ENCODE results near the gene VPS4A. TPM values are rescaled to one million over a fixed set of nuclear protein-coding genes. Genes with fewer than 3 reads are reported as not detected.
A peak's percentile ranks its signal among the peaks of the same experiment; 100 is the strongest.

VPS4A gene
- 10 to 100 TPM; 27.8 to 48.6 (median 32.9) TPM for total RNA-seq

DNA sequence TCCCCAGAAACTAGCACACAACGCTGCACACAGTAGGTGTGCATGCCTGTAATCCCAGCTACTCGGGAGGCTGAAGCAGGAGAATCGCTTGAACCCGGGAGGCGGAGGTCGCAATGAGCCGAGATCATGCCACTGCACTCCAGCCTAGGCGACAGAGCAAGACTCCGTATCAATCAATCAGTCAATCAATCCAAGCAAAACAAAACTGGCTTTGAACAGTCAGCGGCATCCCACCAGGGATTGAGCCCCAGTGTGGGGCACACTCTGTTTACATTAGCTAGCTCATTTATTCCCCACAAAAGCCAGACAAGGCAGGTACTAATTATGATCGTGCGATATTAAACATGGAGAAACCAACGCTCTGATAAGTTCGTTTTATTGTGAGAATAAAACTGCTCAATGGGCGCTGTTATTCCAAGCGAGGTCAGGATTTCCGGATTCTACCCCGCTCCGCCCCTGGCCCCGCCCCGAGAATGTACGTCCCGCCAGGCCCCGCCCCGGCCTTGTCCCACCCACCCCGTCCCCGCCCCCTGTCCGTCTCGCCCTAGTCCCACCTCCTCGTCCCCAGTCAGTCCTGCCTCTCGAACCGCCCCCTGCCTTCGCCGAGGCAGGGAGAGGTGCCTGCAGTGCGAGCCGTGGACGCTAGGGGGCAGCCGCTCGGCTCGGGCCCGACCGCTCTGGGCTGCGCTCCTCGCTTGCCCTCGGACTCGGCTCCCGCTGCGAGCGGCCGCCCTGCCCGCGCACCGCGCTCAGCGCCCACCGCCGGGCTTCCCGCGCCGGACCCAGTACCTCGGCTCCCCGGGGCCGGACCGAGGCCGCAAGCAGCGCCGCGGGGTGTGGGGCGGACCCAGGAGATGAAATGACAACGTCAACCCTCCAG is at the start of gene VPS4A:
Gene VPS4A, plus strand, starts transcription at position 698 of the 880 bp plus-strand sequence. Its CDS starts 162 bp downstream, at position 860.
- Histone ChIP-seq H3K4me3 (peak within 1 kb of the TSS; percentile 82 to 99 (median 92)), H3K4me1 (peaks cover 13 to 32% (median 18%) of the 10 kb centered on the region in 4 donors), H3K9me3 (no peaks in the 10 kb centered on the region), H3K27me3 (no peaks in the 10 kb centered on the region), H3K36me3 (peaks cover 0 to 19% (median 16%) of the 10 kb centered on the region in 4 donors), H3K27ac (peak within 1 kb of the TSS; percentile 89 to 94 (median 92))
- no peak for TF ChIP-seq EP300 (IDR thresholded peaks at IDR 0.05)
- TF ChIP-seq, protein P1, sequence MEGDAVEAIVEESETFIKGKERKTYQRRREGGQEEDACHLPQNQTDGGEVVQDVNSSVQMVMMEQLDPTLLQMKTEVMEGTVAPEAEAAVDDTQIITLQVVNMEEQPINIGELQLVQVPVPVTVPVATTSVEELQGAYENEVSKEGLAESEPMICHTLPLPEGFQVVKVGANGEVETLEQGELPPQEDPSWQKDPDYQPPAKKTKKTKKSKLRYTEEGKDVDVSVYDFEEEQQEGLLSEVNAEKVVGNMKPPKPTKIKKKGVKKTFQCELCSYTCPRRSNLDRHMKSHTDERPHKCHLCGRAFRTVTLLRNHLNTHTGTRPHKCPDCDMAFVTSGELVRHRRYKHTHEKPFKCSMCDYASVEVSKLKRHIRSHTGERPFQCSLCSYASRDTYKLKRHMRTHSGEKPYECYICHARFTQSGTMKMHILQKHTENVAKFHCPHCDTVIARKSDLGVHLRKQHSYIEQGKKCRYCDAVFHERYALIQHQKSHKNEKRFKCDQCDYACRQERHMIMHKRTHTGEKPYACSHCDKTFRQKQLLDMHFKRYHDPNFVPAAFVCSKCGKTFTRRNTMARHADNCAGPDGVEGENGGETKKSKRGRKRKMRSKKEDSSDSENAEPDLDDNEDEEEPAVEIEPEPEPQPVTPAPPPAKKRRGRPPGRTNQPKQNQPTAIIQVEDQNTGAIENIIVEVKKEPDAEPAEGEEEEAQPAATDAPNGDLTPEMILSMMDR (IDR thresholded peaks at IDR 0.05) = peak; percentile 98 to 100 (median 99)
- TF ChIP-seq POLR2A (IDR thresholded peaks at IDR 0.05) = peak in 2 of 4 donors; percentile 81 to 86
- peak; percentile 72 to 73 for TF ChIP-seq POLR2AphosphoS5 (IDR thresholded peaks at IDR 0.05)
- 22 to 23% methylated on average over 15 to 28 of the region's 70 CpGs for WGBS, 2 donors
- ATAC-seq (ENCODE audit: low FRiP score in 2 of 2) (peak; percentile 99 to 100), DNase-seq (peak; percentile 97 to 99)

DNA sequence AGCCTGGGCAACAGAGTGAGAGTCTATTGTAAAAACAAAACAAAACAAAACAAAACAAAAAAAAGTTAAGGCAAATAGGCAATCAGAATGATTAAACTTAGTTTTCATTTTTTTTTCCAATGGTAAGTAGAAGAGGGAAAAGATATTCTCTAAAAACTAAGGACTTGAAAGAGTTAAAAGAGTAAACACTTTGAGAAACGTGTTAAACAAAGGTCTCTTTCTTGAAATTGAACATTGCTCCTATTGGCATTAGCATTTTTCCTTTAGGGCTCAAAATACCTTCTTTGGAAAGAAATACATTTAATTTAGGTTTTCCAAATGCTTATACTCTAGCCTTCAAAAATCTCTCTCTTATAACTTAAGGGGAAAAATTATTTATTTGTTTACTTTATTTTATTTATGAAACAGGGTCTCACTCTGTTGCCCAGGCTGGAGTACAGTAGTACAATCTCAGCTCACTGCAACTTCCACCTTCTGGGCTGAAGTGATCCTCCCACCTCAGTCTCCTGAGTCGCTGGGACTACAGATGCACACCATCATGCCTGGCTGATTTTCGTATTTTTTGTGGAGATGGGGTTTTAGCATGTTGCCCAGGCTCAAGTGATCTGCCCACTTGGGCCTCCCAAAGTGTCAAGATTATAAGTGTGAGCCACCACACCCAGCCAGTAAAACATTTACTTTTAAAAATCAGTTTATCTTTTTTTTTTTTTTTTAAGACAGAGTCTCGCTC is 44.7 kb upstream of the VPS4A start:
- no peaks in the 10 kb centered on the region for H3K9me3 ChIP-seq
- peaks cover 0 to 22% (median 4%) of the 10 kb centered on the region in 4 donors for H3K36me3 ChIP-seq
- no peak overlapping the region for H3K4me3 ChIP-seq
- H3K4me1 ChIP-seq = no peaks in the 10 kb centered on the region
- DNase-seq = no peak
- no peak for TF ChIP-seq POLR2AphosphoS5 (IDR thresholded peaks at IDR 0.05)
- TF ChIP-seq POLR2A (IDR thresholded peaks at IDR 0.05) = no peak
- TF ChIP-seq, protein P1 (IDR thresholded peaks at IDR 0.05) = no peak
- TF ChIP-seq EP300 (IDR thresholded peaks at IDR 0.05) = no peak
- no peak for ATAC-seq (ENCODE audit: low FRiP score in 2 of 2)
- 52 to 65% methylated on average over 4 of the region's 4 CpGs for WGBS, 2 donors
- H3K27ac ChIP-seq = no peak overlapping the region
- H3K27me3 ChIP-seq = no peaks in the 10 kb centered on the region

DNA sequence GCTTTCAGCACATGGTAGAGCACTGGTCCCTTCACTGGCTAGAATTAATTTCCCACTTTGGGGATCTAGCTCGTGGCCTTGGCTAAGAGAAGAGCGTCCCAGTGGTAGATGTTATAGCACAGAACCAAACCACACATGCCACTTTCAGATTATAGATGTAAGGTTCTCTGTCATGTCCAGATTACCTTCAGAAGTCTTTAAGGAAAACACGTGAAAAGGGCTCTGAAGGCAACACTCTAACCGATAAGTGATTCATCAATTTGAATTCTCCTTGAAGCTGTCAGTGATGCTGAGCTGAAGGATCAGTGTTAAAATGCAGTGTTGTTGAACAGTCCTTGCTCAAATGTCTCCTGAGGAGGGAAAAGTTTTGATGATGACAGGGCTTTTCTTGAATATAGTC is 43.5 kb upstream of the VPS4A start:
- no peak overlapping the region for H3K27ac ChIP-seq
- TF ChIP-seq, protein P1 (IDR thresholded peaks at IDR 0.05) = no peak
- no peak for TF ChIP-seq POLR2A (IDR thresholded peaks at IDR 0.05)
- TF ChIP-seq POLR2AphosphoS5 (IDR thresholded peaks at IDR 0.05) = no peak
- TF ChIP-seq EP300 (IDR thresholded peaks at IDR 0.05) = no peak
- ATAC-seq (ENCODE audit: low FRiP score in 2 of 2) (no peak), DNase-seq (no peak)
- no peaks in the 10 kb centered on the region for H3K9me3 ChIP-seq
- no peak overlapping the region for H3K4me3 ChIP-seq
- H3K4me1 ChIP-seq = no peaks in the 10 kb centered on the region
- no peaks in the 10 kb centered on the region for H3K27me3 ChIP-seq
- H3K36me3 ChIP-seq = peaks cover 0 to 22% (median 9%) of the 10 kb centered on the region in 4 donors
- 91% methylated on average over 4 of the region's 4 CpGs for WGBS, 2 donors

DNA sequence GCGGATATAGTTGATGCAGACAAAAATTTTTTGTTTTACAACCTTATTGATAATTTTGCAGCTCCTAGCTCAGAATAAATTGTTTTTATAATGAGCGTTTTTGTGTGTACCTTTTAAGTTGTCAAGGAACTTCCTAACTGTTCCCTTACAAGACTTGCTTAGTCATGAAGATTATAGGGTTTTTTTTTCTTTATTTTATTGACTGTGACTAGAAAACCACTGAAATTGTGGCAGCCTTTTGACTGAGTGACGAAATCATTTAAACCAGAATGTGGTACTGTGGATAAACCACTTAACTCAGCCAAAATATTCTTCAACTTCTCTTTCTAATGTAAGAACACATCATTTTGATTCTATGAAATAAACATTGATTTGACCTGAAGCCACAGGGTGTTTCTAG is 40.8 kb upstream of the VPS4A start:
- Histone ChIP-seq H3K27ac (no peak overlapping the region), H3K27me3 (no peaks in the 10 kb centered on the region), H3K9me3 (no peaks in the 10 kb centered on the region), H3K4me3 (no peak overlapping the region), H3K36me3 (peaks cover 0 to 21% (median 7%) of the 10 kb centered on the region in 4 donors), H3K4me1 (peaks cover 0 to 6% (median 0%) of the 10 kb centered on the region in 4 donors)
- 62 to 65% methylated on average over 3 of the region's 3 CpGs for WGBS, 2 donors
- TF ChIP-seq EP300 (IDR thresholded peaks at IDR 0.05) (no peak), POLR2AphosphoS5 (IDR thresholded peaks at IDR 0.05) (no peak), POLR2A (IDR thresholded peaks at IDR 0.05) (no peak)
- TF ChIP-seq, protein P1 (IDR thresholded peaks at IDR 0.05) = no peak
- DNase-seq (no peak), ATAC-seq (ENCODE audit: low FRiP score in 2 of 2) (no peak)

All from upper lobe of left lung (tissue), 6 donors.